Neural cell (in vitro differentiated cells): Measurements from ENCODE around the gene RAB40B. TPM values are rescaled to one million over a fixed set of nuclear protein-coding genes. Genes with fewer than 3 reads are reported as not detected.

ENCODE experiments used
- H2AFZ ChIP-seq: fragments of 200-600, 300-800 bp; sonication (generic), shearing (Covaris generic); 2 replicates; pipeline ENCODE4 v1.6.0; 2014; ENCODE audit warnings: low read depth, mild to moderate bottlenecking, antibody characterized with exemption, low read length, moderate library complexity
- H3F3A ChIP-seq: fragments of 200-600 bp; shearing (Covaris generic); 2 replicates; pipeline ENCODE4 v1.6.1; 2016; ENCODE audit warnings: mild to moderate bottlenecking, moderate library complexity, mixed read lengths, antibody characterized with exemption, low read length; ENCODE audit not compliant: insufficient read depth, poor library complexity, severe bottlenecking
- H3K27ac ChIP-seq: fragments of 200-600, 300-800 bp; sonication (generic), shearing (Covaris generic); 2 replicates; pipeline ENCODE4 v1.5.1; 2014; ENCODE audit warnings: mild to moderate bottlenecking, low read length, moderate library complexity
- H3K27me3 ChIP-seq: fragments of 300-800, 200-600 bp; sonication (generic), shearing (Covaris generic); 2 replicates; pipeline ENCODE4 v1.6.0; 2014; ENCODE audit warnings: mild to moderate bottlenecking, low read depth, low read length, moderate library complexity; ENCODE audit not compliant: insufficient read depth
- H3K36me3 ChIP-seq: fragments of 300-800, 200-600 bp; sonication (generic), shearing (Covaris generic); 2 replicates; pipeline ENCODE4 v1.5.1; 2014; ENCODE audit warnings: mild to moderate bottlenecking, antibody characterized with exemption, low read length, moderate library complexity; ENCODE audit not compliant: insufficient read depth
- H3K4me2 ChIP-seq: fragments of 300-800, 200-600 bp; sonication (generic), shearing (Covaris generic); 2 replicates; pipeline ENCODE4 v1.6.0; 2014; ENCODE audit warnings: mild to moderate bottlenecking, low read length
- H3K4me3 ChIP-seq: fragments of 300-800, 200-600 bp; sonication (generic), shearing (Covaris generic); 2 replicates; pipeline ENCODE4 v1.5.1; 2014; ENCODE audit warnings: mild to moderate bottlenecking, low read length, moderate library complexity
- H3K79me2 ChIP-seq: fragments of 200-600 bp; shearing (Covaris generic); replicated peaks from 2 replicates; pipeline ENCODE4 v1.6.0; 2014; ENCODE audit warnings: mild to moderate bottlenecking, low read length, moderate library complexity; ENCODE audit not compliant: insufficient read depth
- H3K9ac ChIP-seq: fragments of 300-800, 200-600 bp; sonication (generic), shearing (Covaris generic); 2 replicates; pipeline ENCODE4 v1.6.1; 2016; ENCODE audit warnings: mild to moderate bottlenecking, low read length, mixed read lengths
- H3K9me2 ChIP-seq: fragments of 200-600 bp; shearing (Covaris generic); 2 replicates; pipeline ENCODE4 v1.6.1; 2016; ENCODE audit warnings: mild to moderate bottlenecking, low read length, mixed read lengths; ENCODE audit not compliant: insufficient read depth
- H3K9me3 ChIP-seq: fragments of 200-600, 300-800 bp; sonication (generic), shearing (Covaris generic); 2 replicates; pipeline ENCODE4 v1.6.1; 2016; ENCODE audit warnings: mild to moderate bottlenecking, mixed run types, low read length, moderate library complexity, mixed read lengths
- H4K20me1 ChIP-seq: fragments of 200-600 bp; shearing (Covaris generic); 2 replicates; pipeline ENCODE4 v1.6.1; 2016; ENCODE audit warnings: mild to moderate bottlenecking, mixed run types; ENCODE audit not compliant: insufficient read depth
- EP300 ChIP-seq: fragments of 450-650 bp; conservative IDR thresholded peaks from 2 replicates; pipeline ENCODE4 v1.6.1; 2014; ENCODE audit warnings: antibody characterized with exemption, mild to moderate bottlenecking, moderate library complexity; ENCODE audit not compliant: poor library complexity, severe bottlenecking
- EZH2 ChIP-seq: fragments of 200-600, 300-800 bp; shearing (Covaris generic), sonication (generic); IDR thresholded peaks from 2 replicates; pipeline ENCODE4 v1.6.1; 2014; ENCODE audit warnings: antibody characterized with exemption, low read length, borderline replicate concordance, mild to moderate bottlenecking; ENCODE audit not compliant: insufficient read depth, poor library complexity, severe bottlenecking
- MXI1 ChIP-seq: fragments of 450-650 bp; conservative IDR thresholded peaks from 2 replicates; pipeline ENCODE4 v1.6.1; 2014; ENCODE audit warnings: antibody characterized with exemption, mild to moderate bottlenecking; ENCODE audit not compliant: poor library complexity, severe bottlenecking
- POLR2AphosphoS5 ChIP-seq: IDR thresholded peaks from 2 replicates; pipeline ENCODE4 v1.6.1; 2012
- RAD21 ChIP-seq: fragments of 450-650 bp; conservative IDR thresholded peaks from 2 replicates; pipeline ENCODE4 v1.6.1; 2014; ENCODE audit warnings: antibody characterized with exemption, mild to moderate bottlenecking, moderate library complexity
- SMC3 ChIP-seq: fragments of 450-650 bp; conservative IDR thresholded peaks from 2 replicates; pipeline ENCODE4 v1.6.1; 2014; ENCODE audit warnings: antibody characterized with exemption, mild to moderate bottlenecking, moderate library complexity; ENCODE audit not compliant: poor library complexity
- TAF1 ChIP-seq: IDR thresholded peaks from 2 replicates; pipeline ENCODE4 v1.6.1; 2012; ENCODE audit warnings: low read depth
- polyA plus RNA-seq: library from polyadenylated mRNA; depleted of rRNA; stranded (reverse); fragments of >200 nt; gene quantifications from 2 replicates; pipeline ENCODE4 v1.2.3, GENCODE V29; 2014
- TF ChIP-seq, protein P1 (sequence below): fragments of 450-650 bp; IDR thresholded peaks from 2 replicates; pipeline ENCODE4 v1.5.1; 2014; ENCODE audit warnings: antibody characterized with exemption, mild to moderate bottlenecking, moderate library complexity; ENCODE audit not compliant: poor library complexity, severe bottlenecking
- TF ChIP-seq, protein P2 (sequence below): IDR thresholded peaks from 2 replicates; pipeline ENCODE4 v1.6.1; 2012; ENCODE audit warnings: borderline replicate concordance

RAB40B gene
- polyA plus RNA-seq, 1 donor from 2014 or later: 37.2 TPM

DNA sequence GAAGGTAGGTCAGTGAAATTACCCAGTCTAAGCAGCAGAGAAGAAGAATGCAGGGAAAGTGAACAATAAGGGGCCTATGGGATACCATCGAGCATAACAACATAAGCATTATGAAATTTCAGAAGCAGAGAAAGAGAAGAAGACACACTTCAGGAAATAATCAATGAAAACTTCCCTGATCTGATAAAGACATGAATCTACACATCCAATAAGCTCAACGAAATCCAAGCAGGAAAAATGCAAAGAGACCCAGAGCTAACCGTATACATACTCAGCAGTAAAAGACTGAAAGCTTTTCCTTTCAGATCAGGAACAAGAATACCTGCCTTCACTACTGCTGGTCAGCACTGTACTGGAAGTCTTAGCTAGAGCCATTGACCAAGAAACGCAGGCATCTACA, 88.8 kb downstream of the RAB40B start:
- no peaks in the 10 kb centered on the region for H4K20me1 ChIP-seq
- no peaks in the 10 kb centered on the region for H3K9me3 ChIP-seq
- no peak overlapping the region for H3K27ac ChIP-seq
- no peak overlapping the region for H3K4me3 ChIP-seq
- H3K9ac ChIP-seq: no peak overlapping the region
- TF ChIP-seq, protein P1, sequence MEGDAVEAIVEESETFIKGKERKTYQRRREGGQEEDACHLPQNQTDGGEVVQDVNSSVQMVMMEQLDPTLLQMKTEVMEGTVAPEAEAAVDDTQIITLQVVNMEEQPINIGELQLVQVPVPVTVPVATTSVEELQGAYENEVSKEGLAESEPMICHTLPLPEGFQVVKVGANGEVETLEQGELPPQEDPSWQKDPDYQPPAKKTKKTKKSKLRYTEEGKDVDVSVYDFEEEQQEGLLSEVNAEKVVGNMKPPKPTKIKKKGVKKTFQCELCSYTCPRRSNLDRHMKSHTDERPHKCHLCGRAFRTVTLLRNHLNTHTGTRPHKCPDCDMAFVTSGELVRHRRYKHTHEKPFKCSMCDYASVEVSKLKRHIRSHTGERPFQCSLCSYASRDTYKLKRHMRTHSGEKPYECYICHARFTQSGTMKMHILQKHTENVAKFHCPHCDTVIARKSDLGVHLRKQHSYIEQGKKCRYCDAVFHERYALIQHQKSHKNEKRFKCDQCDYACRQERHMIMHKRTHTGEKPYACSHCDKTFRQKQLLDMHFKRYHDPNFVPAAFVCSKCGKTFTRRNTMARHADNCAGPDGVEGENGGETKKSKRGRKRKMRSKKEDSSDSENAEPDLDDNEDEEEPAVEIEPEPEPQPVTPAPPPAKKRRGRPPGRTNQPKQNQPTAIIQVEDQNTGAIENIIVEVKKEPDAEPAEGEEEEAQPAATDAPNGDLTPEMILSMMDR: no peak
- TF ChIP-seq MXI1: no peak
- no peak for TF ChIP-seq TAF1
- TF ChIP-seq POLR2AphosphoS5: no peak
- TF ChIP-seq EZH2: no peak
- TF ChIP-seq EP300: no peak
- no peak for TF ChIP-seq SMC3
- TF ChIP-seq RAD21: no peak
- TF ChIP-seq, protein P2, sequence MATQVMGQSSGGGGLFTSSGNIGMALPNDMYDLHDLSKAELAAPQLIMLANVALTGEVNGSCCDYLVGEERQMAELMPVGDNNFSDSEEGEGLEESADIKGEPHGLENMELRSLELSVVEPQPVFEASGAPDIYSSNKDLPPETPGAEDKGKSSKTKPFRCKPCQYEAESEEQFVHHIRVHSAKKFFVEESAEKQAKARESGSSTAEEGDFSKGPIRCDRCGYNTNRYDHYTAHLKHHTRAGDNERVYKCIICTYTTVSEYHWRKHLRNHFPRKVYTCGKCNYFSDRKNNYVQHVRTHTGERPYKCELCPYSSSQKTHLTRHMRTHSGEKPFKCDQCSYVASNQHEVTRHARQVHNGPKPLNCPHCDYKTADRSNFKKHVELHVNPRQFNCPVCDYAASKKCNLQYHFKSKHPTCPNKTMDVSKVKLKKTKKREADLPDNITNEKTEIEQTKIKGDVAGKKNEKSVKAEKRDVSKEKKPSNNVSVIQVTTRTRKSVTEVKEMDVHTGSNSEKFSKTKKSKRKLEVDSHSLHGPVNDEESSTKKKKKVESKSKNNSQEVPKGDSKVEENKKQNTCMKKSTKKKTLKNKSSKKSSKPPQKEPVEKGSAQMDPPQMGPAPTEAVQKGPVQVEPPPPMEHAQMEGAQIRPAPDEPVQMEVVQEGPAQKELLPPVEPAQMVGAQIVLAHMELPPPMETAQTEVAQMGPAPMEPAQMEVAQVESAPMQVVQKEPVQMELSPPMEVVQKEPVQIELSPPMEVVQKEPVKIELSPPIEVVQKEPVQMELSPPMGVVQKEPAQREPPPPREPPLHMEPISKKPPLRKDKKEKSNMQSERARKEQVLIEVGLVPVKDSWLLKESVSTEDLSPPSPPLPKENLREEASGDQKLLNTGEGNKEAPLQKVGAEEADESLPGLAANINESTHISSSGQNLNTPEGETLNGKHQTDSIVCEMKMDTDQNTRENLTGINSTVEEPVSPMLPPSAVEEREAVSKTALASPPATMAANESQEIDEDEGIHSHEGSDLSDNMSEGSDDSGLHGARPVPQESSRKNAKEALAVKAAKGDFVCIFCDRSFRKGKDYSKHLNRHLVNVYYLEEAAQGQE: no peak
- no peaks in the 10 kb centered on the region for H3F3A ChIP-seq
- no peaks in the 10 kb centered on the region for H3K27me3 ChIP-seq
- H3K9me2 ChIP-seq: no peaks in the 10 kb centered on the region
- no peak overlapping the region for H3K4me2 ChIP-seq
- H3K79me2 ChIP-seq: no peaks in the 10 kb centered on the region
- no peaks in the 10 kb centered on the region for H3K36me3 ChIP-seq
- no peak overlapping the region for H2AFZ ChIP-seq

DNA sequence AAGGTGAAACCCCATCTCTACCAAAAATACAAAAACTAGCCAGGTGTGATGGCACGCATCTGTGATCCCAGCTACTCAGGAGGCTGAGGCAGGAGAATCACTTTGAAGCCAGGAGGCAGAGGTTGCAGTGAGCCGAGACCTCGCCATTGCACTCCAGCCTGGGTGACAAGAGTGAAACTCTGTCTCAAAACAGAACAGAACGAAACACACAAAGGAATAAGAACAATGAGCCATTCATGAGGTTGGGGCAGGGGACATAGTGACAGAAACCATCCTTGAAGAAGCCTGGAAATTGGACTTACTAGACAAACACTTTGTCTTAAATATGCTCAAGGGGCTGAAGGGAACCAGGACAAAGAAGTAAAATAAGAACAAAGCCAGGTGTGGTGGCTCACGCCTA, 89.7 kb downstream of the RAB40B start:
- H3K79me2 ChIP-seq: no peaks in the 10 kb centered on the region
- H4K20me1 ChIP-seq: no peaks in the 10 kb centered on the region
- H3K9ac ChIP-seq: no peak overlapping the region
- H3K27ac ChIP-seq: no peak overlapping the region
- H3K4me3 ChIP-seq: no peak overlapping the region
- H3K27me3 ChIP-seq: no peaks in the 10 kb centered on the region
- H3F3A ChIP-seq: no peaks in the 10 kb centered on the region
- H3K9me3 ChIP-seq: no peaks in the 10 kb centered on the region
- H3K9me2 ChIP-seq: no peaks in the 10 kb centered on the region
- H3K36me3 ChIP-seq: no peaks in the 10 kb centered on the region
- TF ChIP-seq SMC3: no peak
- no peak overlapping the region for H3K4me2 ChIP-seq
- H2AFZ ChIP-seq: no peak overlapping the region
